ENCODE measurements around the gene ZFP36L2. TPM values are rescaled to one million over a fixed set of nuclear protein-coding genes. Genes with fewer than 3 reads are reported as not detected.
A peak's percentile ranks its signal among the peaks of the same experiment; 100 is the strongest.

The ZFP36L2 gene
- total and polyA plus RNA-seq, 9 of the 15 experiments (the other 6 are each of a cell fraction or from before 2014, with no cell fraction given): 4.1 to 60.6 (median 20.3) TPM

DNA sequence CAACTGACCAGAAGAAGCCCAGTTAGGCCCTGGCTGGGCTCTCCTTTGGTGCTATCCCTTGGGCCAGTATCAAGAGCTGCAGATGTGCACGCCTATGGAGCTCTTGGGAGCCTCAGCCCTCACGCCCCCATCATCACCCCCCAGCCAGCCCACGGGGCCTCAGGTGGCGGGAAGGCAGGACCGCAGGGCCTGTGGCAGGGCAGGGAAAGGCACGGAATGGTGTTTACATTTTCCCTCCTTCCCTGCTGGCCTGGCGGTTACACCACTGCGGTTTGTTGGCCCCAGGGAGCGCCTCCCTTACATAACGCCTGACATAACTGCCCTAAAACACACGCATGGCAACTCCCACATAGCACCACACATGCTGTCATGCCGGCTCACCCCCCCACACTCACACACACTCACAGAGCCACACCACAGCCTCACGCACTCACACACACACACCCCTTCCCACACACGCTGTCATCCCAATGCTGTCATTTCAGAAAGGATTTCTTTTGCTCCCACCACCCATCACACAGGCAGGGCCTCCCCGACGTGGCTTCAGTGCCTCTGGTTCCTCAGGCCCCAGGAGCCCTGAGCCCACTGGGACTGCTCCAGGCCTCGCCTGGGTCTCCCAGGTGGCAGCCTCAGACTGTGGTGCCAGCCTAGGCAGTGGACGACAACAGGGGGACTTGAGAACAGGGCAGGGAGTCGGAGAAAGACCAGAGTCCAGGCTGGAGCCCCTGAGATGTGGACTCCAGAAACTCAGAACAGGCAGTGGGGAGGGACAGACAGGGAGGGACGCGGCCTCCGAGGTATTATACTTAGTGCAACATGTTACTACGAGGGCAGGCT is 15.7 kb downstream of the ZFP36L2 start (continued):
- TF ChIP-seq MAFF (IDR thresholded peaks at IDR 0.05; ENCODE audit: low read length): no peak
- peak; percentile 67 for TF ChIP-seq JUND (IDR thresholded peaks at IDR 0.05; ENCODE audit: borderline replicate concordance, low read depth, low read length)
- TF ChIP-seq JUND (tag; IDR thresholded peaks at IDR 0.05; ENCODE audit: borderline replicate concordance, low read depth, low read length): peak; percentile 78; the same call in 1 of the 3 replicates
- TF ChIP-seq DIDO1 (tag; IDR thresholded peaks at IDR 0.05; ENCODE audit: low read depth): no peak
- no peak for TF ChIP-seq PTBP1 (IDR thresholded peaks at IDR 0.05; ENCODE audit: low read depth, low read length)
- peak; percentile 82 for TF ChIP-seq THRB (CRISPR knock-in tag; conservative IDR thresholded peaks at IDR 0.05)
- TF ChIP-seq ZNF407 (IDR thresholded peaks at IDR 0.05; ENCODE audit: low read depth): no peak
- peak; percentile 64 for TF ChIP-seq MEIS2 (IDR thresholded peaks at IDR 0.05; ENCODE audit: partially characterized antibody)
- TF ChIP-seq SETDB1 (IDR thresholded peaks at IDR 0.05; ENCODE audit: low read length): peak; percentile 72
- peak; percentile 51; the same call in 1 of the 2 replicates for TF ChIP-seq PHF21A (IDR thresholded peaks at IDR 0.05; ENCODE audit: borderline replicate concordance, low read depth)
- no peak for TF ChIP-seq HNRNPH1 (optimal IDR thresholded peaks at IDR 0.05; ENCODE audit: low read depth, low read length)
- TF ChIP-seq, protein P1, sequence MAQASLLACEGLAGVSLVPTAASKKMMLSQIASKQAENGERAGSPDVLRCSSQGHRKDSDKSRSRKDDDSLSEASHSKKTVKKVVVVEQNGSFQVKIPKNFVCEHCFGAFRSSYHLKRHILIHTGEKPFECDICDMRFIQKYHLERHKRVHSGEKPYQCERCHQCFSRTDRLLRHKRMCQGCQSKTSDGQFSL (CRISPR knock-in tag; IDR thresholded peaks at IDR 0.05): peak; percentile 100
- TF ChIP-seq, protein P1 (tag; IDR thresholded peaks at IDR 0.05): no peak
- no peak for TF ChIP-seq ZNF121 (CRISPR knock-in tag; conservative IDR thresholded peaks at IDR 0.05)
- TF ChIP-seq ZNF212 (CRISPR knock-in tag; IDR thresholded peaks at IDR 0.05): no peak
- TF ChIP-seq ZNF586 (CRISPR knock-in tag; conservative IDR thresholded peaks at IDR 0.05): no peak
- TF ChIP-seq PHB2 (IDR thresholded peaks at IDR 0.05; ENCODE audit: low read depth): no peak

Measured in K562 (cell line).